ENCODE measurements around the gene NOS1AP. TPM values are rescaled to one million over a fixed set of nuclear protein-coding genes. Genes with fewer than 3 reads are reported as not detected.

NOS1AP gene
- total and polyA plus RNA-seq, 2 experiments from 2014 or later, result 5.8 to 6.6 TPM

- Mint-ChIP-seq H3K9me3 (no peaks in the 10 kb centered on the region), H3K36me3 (ENCODE audit: low read depth) (no peaks in the 10 kb centered on the region), H3K4me1 (peaks cover 62% of the 10 kb centered on the region), H3K4me3 (no peak overlapping the region), H3K27me3 (ENCODE audit: insufficient read depth, low read depth, poor library complexity) (peaks cover 2% of the 10 kb centered on the region), H3K27ac (peak overlapping the region; percentile 61)
- H3K79me2 ChIP-seq (replicated peaks; ENCODE audit: insufficient read depth), result peaks cover 17% of the 10 kb centered on the region
- ATAC-seq, result peak; percentile 53
- peaks cover 45% of the 10 kb centered on the region for H3K4me1 ChIP-seq (ENCODE audit: insufficient read depth)
- no peak overlapping the region for H2AFZ ChIP-seq
- no peak overlapping the region for H3K4me2 ChIP-seq
- TF ChIP-seq EZH2 (IDR thresholded peaks at IDR 0.05; ENCODE audit: low read depth, unreplicated experiment) (no peak), STAT1 (IDR thresholded peaks at IDR 0.05; ENCODE audit: unreplicated experiment) (no peak), ZNF331 (CRISPR knock-in tag; IDR thresholded peaks at IDR 0.05; ENCODE audit: low read depth) (no peak), ZNF114 (CRISPR knock-in tag; IDR thresholded peaks at IDR 0.05) (no peak), JUNB (IDR thresholded peaks at IDR 0.05; ENCODE audit: unreplicated experiment) (no peak), POLR2AphosphoS5 (IDR thresholded peaks at IDR 0.05; ENCODE audit: low read depth) (no peak), EZH2phosphoT487 (IDR thresholded peaks at IDR 0.05; ENCODE audit: unreplicated experiment) (no peak), CTCF (conservative IDR thresholded peaks at IDR 0.05; ENCODE audit: low read depth in 2 of 2) (no peak), ETS1 (IDR thresholded peaks at IDR 0.05) (no peak), CREB1 (CRISPR knock-in tag; IDR thresholded peaks at IDR 0.05; ENCODE audit: low read depth) (no peak), NANOG (IDR thresholded peaks at IDR 0.05; ENCODE audit: borderline replicate concordance) (no peak)
- TF ChIP-seq, protein P1, sequence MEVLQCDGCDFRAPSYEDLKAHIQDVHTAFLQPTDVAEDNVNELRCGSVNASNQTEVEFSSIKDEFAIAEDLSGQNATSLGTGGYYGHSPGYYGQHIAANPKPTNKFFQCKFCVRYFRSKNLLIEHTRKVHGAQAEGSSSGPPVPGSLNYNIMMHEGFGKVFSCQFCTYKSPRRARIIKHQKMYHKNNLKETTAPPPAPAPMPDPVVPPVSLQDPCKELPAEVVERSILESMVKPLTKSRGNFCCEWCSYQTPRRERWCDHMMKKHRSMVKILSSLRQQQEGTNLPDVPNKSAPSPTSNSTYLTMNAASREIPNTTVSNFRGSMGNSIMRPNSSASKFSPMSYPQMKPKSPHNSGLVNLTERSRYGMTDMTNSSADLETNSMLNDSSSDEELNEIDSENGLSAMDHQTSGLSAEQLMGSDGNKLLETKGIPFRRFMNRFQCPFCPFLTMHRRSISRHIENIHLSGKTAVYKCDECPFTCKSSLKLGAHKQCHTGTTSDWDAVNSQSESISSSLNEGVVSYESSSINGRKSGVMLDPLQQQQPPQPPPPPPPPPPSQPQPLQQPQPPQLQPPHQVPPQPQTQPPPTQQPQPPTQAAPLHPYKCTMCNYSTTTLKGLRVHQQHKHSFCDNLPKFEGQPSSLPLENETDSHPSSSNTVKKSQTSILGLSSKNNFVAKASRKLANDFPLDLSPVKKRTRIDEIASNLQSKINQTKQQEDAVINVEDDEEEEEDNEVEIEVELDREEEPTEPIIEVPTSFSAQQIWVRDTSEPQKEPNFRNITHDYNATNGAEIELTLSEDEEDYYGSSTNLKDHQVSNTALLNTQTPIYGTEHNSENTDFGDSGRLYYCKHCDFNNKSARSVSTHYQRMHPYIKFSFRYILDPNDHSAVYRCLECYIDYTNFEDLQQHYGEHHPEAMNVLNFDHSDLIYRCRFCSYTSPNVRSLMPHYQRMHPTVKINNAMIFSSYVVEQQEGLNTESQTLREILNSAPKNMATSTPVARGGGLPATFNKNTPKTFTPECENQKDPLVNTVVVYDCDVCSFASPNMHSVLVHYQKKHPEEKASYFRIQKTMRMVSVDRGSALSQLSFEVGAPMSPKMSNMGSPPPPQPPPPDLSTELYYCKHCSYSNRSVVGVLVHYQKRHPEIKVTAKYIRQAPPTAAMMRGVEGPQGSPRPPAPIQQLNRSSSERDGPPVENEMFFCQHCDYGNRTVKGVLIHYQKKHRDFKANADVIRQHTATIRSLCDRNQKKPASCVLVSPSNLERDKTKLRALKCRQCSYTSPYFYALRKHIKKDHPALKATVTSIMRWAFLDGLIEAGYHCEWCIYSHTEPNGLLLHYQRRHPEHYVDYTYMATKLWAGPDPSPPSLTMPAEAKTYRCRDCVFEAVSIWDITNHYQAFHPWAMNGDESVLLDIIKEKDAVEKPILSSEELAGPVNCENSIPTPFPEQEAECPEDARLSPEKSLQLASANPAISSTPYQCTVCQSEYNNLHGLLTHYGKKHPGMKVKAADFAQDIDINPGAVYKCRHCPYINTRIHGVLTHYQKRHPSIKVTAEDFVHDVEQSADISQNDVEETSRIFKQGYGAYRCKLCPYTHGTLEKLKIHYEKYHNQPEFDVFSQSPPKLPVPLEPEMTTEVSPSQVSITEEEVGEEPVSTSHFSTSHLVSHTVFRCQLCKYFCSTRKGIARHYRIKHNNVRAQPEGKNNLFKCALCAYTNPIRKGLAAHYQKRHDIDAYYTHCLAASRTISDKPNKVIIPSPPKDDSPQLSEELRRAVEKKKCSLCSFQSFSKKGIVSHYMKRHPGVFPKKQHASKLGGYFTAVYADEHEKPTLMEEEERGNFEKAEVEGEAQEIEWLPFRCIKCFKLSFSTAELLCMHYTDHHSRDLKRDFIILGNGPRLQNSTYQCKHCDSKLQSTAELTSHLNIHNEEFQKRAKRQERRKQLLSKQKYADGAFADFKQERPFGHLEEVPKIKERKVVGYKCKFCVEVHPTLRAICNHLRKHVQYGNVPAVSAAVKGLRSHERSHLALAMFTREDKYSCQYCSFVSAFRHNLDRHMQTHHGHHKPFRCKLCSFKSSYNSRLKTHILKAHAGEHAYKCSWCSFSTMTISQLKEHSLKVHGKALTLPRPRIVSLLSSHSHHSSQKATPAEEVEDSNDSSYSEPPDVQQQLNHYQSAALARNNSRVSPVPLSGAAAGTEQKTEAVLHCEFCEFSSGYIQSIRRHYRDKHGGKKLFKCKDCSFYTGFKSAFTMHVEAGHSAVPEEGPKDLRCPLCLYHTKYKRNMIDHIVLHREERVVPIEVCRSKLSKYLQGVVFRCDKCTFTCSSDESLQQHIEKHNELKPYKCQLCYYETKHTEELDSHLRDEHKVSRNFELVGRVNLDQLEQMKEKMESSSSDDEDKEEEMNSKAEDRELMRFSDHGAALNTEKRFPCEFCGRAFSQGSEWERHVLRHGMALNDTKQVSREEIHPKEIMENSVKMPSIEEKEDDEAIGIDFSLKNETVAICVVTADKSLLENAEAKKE (CRISPR knock-in tag; IDR thresholded peaks at IDR 0.05), result no peak
- TF ChIP-seq, protein P2, sequence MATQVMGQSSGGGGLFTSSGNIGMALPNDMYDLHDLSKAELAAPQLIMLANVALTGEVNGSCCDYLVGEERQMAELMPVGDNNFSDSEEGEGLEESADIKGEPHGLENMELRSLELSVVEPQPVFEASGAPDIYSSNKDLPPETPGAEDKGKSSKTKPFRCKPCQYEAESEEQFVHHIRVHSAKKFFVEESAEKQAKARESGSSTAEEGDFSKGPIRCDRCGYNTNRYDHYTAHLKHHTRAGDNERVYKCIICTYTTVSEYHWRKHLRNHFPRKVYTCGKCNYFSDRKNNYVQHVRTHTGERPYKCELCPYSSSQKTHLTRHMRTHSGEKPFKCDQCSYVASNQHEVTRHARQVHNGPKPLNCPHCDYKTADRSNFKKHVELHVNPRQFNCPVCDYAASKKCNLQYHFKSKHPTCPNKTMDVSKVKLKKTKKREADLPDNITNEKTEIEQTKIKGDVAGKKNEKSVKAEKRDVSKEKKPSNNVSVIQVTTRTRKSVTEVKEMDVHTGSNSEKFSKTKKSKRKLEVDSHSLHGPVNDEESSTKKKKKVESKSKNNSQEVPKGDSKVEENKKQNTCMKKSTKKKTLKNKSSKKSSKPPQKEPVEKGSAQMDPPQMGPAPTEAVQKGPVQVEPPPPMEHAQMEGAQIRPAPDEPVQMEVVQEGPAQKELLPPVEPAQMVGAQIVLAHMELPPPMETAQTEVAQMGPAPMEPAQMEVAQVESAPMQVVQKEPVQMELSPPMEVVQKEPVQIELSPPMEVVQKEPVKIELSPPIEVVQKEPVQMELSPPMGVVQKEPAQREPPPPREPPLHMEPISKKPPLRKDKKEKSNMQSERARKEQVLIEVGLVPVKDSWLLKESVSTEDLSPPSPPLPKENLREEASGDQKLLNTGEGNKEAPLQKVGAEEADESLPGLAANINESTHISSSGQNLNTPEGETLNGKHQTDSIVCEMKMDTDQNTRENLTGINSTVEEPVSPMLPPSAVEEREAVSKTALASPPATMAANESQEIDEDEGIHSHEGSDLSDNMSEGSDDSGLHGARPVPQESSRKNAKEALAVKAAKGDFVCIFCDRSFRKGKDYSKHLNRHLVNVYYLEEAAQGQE (IDR thresholded peaks at IDR 0.05; ENCODE audit: unreplicated experiment), result no peak
- no peak overlapping the region for H3K27ac ChIP-seq (ENCODE audit: low read depth)
- H3F3A ChIP-seq (replicated peaks; ENCODE audit: low read depth), result no peaks in the 10 kb centered on the region
- peak; percentile 59 for DNase-seq (ENCODE audit: low spot score)
- no peaks in the 10 kb centered on the region for H3K36me3 ChIP-seq (ENCODE audit: insufficient read depth)
- no peaks in the 10 kb centered on the region for H3K27me3 ChIP-seq (ENCODE audit: insufficient read depth)
- peaks cover 7% of the 10 kb centered on the region; the same call in 1 of the 2 replicates for H3K9me2 ChIP-seq (ENCODE audit: insufficient read depth)
- H4K20me1 ChIP-seq (replicated peaks; ENCODE audit: insufficient read depth), result no peaks in the 10 kb centered on the region
- H3K4me3 ChIP-seq, result no peak overlapping the region
Measured at GRCh38 chr1:162213281-162213912, 143.9 kb downstream of the NOS1AP start.
